HS-27A (cell line): ENCODE results near the gene SPAG17.

Source experiments
- DNase-seq: peaks from one replicate; pipeline ENCODE4 v3.0.0-alpha.2; 2012; ENCODE audit warnings: low read depth, missing footprints

The SPAG17 gene

GRCh38 chr1:118118873-118119463 is 66.1 kb downstream of the SPAG17 start:
- DNase-seq, result no peak

GRCh38 chr1:118118469-118118868 is 66.6 kb downstream of the SPAG17 start:
- DNase-seq, result no peak

DNA sequence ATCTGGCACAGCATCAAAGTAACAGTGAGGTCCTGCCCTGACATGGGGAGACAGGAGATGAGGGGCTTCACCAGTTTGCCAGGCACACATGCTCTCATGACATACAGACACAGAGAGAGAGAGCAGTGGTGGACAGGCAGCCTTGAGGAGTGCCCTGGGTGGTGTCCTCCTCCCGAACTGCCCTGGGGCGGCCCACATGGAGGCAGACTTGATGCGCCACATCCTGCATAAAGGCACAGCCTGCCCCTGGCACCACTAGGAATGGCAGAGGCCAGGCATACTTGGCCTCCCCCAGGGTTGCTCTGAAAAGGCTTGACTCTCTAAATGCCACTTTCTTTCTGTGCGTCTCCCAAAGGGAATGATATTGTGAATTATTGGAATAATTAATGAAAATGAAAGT is 67.5 kb downstream of the SPAG17 start:
- no peak for DNase-seq

DNA sequence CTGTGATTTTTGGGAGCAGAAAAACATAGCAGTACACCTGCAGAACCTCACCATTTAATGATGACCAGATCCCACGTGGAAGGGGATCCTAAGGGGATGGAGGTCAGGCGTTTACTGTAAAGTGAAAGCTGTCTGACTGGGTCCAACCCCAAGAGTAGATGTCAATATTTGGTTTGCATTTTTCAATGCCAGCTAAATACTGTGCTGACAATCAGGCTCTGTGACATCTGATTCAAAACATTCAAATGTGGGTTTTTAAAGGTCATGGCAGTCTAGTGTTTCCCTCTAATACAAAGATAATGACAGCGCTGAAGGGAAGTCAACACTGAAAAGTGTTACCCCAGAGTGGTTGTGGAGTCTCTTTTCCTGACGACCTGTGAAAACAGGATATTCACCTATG is 68.1 kb downstream of the SPAG17 start:
- DNase-seq, result no peak

GRCh38 chr1:118116401-118116800 is 68.6 kb downstream of the SPAG17 start:
- no peak for DNase-seq

DNA sequence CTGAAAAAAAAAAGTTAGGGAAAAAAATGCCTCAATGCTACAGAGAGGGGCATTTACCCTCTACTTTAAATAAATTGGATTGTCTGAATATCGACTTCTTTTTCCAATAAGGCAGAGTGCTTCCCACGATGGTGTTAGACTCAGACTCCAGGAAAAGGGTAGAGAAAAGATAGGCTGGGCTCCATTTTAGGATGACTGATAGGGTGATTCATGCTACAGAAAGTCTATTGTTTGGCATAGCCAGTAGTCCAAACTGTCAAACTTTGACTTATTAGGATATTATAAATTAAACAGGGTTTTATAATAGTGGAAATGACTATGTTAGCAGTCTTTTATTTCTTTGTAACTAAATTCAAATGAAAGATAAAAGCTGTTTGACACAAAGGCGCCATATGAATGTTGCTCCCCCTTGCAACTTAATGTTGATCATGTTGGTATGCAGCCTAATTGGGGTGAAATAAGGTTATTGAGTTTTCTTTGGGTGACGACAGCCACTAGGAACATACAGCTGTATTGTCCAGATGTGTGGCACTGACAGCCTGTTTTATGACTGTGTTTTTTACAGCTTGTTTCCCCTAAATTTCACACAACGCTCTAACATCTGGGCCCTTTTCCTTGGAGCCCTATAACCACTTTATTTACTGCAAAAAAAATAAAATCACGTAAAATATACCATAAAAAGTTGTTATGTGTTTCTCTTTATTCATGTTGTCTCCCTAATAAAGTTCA is 69.3 kb downstream of the SPAG17 start:
- DNase-seq, result no peak

DNA sequence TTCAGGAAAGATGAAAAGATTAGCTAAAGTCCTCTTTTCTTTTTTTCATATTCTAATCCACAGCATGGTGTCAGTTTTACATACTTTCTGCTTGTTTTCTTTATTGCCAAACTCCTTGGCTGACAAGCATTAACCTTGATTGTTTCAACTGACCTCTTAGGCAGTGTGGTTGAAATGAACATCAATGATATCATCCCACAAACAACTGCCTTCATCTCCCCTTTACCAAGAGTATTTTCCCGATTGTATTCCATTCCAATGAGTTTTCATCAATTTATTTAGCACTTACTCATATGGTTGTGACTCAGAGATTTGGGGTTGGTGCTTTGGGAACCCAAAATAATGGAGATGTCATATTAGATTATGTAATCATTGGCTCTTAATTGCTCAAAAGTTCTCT is 71.8 kb downstream of the SPAG17 start:
- DNase-seq, result no peak

GRCh38 chr1:118110580-118110979 is 74.4 kb downstream of the SPAG17 start:
- DNase-seq, result no peak

DNA sequence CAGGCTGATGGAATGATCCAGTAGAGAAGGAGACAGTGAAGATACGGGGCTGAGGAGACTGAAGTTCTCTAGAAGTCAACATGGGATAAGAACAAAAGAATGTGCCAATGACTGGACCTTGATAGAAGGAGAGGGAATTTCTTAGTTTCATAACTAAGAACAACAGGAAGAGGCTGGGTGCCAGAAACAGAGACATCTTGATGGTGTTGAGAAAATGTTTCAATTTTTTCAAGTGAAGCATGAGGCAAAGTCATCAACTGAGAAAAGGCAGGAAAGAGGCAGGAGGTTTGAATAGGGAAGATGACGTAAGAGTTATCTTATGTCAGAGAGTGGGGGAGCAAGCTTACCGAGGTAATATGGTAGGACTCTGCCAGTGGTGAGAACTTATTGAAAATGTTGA is 80.1 kb downstream of the SPAG17 start:
- DNase-seq, result no peak

DNA sequence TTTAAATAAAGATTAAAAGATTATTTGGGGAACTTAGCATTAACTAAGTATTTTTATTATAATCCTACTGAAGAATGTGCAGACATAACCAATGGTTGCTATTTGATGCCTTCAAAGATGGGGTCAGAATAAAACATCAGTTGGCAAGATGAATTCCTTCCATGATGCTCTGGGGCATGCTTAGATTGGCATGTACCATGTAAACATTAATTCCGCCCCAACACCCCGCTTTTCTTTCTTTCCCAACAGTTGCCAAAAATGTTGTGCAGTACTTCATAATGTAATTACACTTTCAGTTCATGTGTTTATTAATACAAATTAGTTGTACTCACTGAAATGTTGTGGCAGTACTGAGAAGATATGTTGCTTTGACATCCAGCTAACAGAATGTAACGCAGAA is 82.6 kb downstream of the SPAG17 start:
- DNase-seq, result no peak

- no peak for DNase-seq
Measured at GRCh38 chr1:118101999-118102398, 83.0 kb downstream of the SPAG17 start.

DNA sequence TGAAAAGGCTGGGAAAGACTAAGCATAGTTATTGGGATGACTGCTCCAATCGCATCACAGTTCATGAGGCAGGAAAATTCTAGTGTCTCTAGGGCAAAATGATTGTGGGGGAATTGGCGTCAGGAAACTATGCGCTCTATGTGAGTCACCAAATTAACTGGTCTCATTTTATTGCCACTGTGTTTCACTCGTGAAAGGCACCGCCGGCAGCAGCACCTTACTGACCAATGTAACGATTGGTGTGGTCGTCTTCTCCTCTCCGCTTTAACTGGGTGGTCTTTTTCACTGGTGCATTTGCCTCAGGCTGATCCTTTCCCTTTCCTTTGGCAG is 83.5 kb downstream of the SPAG17 start:
- no peak for DNase-seq

GRCh38 chr1:118100686-118101514 is 84.1 kb downstream of the SPAG17 start:
- DNase-seq, result no peak

DNA sequence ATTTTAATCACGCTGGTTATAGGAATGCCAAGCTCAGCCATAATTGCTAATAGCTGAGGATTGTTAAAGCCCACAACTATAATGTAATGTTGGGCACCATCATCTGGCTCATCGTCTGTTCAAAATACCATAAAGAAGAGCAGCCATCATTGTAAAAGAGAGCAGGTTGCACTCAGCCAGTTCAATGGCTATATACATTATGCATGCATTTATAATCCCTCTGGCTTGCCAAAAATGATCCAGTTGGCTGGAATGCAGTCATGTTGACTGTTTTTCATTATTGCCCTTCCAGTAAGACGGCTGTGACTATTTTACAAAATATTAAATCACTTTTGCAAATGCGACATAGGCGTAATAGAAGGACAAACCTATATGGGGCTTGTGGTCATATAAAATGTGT is 85.3 kb downstream of the SPAG17 start:
- no peak for DNase-seq

- no peak for DNase-seq
Measured at GRCh38 chr1:118097622-118098348, 87.2 kb downstream of the SPAG17 start.

- no peak for DNase-seq
Measured at GRCh38 chr1:118093017-118093416, 92.0 kb downstream of the SPAG17 start.

DNA sequence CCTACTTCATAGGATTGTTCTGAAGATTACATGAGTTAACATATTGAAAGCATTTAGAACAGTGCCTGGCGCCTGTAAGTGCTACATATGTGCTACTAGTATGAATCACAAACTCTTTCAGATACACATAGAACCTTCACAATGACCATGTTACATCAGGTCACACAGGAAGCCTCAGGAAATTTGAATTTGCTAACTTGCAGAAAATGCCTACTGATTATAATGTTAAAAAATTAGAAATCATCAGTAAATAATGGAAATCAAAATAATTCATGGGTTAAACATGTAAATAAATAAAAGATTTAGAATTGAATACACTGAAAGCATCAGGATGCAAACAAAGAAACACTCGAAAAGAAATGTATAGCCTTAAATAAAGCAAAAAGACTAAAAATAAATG is 94.9 kb downstream of the SPAG17 start:
- no peak for DNase-seq

DNA sequence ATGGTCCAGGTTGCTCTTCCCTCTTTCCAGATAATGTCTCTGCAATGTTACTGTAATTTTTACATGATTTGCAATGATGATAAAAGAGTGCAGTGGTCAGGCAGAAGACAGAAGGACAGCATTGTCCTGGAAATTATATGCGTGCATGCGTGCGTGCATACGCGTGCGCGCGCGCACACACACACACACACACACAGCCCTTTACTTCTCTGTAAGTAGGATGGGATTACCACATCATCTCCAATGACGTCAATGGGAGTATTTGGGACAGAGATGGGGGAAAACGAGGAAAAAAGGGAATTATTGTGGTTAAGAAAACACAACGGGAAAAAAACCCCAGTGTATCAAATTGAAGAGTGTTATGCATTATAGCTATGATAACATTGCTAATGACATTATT is 99.7 kb downstream of the SPAG17 start:
- DNase-seq, result no peak

DNA sequence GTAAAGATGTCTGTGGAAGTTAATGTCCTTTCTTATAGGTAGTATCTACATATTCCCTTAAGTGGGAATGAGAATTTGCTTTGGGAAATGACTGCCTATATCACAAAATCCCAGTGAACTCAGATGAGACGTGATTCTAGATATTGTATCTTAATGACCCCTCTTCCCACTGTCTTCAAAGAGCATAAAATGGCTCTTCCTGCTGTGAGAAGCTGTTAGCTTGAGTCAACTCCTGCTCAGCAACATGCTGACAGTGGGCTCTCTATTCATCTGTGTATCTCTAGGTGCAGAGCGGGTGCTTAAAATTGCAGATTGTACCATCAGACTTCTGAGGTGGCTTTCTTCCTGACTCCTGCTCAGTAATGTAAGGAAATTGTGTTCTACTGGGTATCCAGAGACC is 100.6 kb downstream of the SPAG17 start:
- no peak for DNase-seq

GRCh38 chr1:118082984-118083383 is 102.0 kb downstream of the SPAG17 start:
- DNase-seq, result no peak

GRCh38 chr1:118081387-118081786 is 103.6 kb downstream of the SPAG17 start:
- no peak for DNase-seq

- DNase-seq, result no peak
Measured at GRCh38 chr1:118077331-118078045, 107.5 kb downstream of the SPAG17 start.
